ENCODE measurements around the gene CD164.

DNA sequence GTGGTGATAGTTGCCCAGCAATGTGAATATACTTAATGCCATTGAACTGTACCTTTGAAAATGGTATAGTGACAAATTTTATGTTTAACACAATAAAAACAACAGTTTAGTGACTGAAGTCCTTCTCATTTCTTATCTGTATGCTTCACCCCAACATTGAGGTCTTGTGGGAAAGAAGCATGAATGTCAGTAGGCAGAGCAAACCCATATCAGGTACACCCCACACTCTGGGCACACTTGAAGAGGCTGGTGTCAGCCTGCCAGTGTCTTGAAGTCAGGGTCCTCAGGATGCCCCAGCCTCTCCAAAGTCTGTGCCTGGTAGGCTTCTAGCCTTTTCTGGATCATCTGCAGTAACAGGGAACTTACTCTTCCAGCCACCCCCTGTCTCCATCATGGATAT lies 51.2 kb downstream of the CD164 start:
- no peak for TF ChIP-seq CTCF (IDR thresholded peaks at IDR 0.05)
- TF ChIP-seq ZFX (IDR thresholded peaks at IDR 0.05; ENCODE audit: borderline replicate concordance): no peak

Data from 22Rv1 (cell line).